GM12873 (cell line): ENCODE results near the gene NDUFAF2.

Source experiments
- CTCF ChIP-seq: IDR thresholded peaks from 2 replicates; pipeline ENCODE4 v1.5.1; 2012; ENCODE audit warnings: low read depth, mild to moderate bottlenecking, moderate library complexity, low read length, control low read depth; ENCODE audit not compliant: insufficient read depth; ENCODE audit errors: missing control alignments

NDUFAF2 gene

DNA sequence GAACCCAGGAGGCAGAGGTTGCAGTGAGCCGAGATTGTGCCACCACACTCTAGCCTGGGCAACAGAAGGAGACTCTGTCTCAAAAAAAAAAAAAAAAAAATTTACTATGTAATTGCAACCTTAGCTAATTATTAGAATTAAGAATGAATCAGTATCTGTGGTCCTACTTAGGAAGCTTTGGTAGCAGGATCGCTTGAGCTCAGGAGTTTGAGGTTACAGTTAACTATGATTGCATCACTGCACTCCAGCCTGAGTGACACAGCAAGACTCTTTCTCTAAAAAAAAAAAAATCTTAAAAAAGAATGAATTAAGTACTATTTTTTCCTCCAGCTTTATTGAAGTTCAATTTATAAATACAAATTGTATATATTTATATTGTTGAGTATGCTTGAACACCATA, 16.7 kb downstream of the NDUFAF2 start:
- TF ChIP-seq CTCF = no peak

DNA sequence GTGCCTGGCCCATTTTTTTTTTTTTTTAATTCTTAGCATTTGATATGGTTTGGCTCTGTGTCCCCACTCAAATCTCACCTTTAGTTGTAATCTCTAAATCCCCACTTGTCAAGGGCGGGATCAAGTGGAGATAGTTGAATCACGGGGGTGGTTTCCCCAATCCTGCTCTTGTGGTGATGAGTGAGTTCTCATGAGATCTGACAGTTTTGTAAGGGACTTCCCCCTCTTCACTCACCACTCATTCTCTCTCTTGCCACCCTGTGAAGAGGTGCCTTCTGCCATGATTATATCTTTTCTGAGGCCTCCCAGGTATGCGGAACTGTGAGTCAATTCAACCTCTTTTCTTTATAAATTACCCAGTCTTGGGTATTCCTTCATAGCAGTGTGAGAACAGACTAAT, 27.2 kb downstream of the NDUFAF2 start:
- no peak for TF ChIP-seq CTCF

- no peak for TF ChIP-seq CTCF
These were observed 33.1 kb downstream of the NDUFAF2 start for GRCh38 chr5:60977956-60978737.

GRCh38 chr5:60978968-60979367, 34.0 kb downstream of the NDUFAF2 start:
- no peak for TF ChIP-seq CTCF

DNA sequence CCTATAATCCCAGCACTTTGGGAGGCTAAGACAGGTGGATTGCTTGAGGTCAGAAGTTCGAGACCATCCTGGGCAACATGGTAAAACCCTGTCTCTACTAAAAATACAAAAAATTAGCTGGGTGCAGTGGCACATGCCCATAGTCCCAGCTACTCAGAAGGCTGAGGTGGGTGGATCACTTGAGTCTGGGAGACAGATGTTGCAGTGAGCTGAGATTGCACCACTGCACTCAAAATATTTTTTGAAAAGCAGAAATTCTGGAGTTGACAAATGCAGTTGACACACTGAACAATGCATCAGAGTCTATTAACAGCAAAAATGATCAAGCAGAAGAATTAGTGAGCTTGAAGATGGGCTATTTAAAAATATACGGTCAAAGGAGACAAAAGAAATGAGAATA, 35.5 kb downstream of the NDUFAF2 start:
- TF ChIP-seq CTCF = no peak

DNA sequence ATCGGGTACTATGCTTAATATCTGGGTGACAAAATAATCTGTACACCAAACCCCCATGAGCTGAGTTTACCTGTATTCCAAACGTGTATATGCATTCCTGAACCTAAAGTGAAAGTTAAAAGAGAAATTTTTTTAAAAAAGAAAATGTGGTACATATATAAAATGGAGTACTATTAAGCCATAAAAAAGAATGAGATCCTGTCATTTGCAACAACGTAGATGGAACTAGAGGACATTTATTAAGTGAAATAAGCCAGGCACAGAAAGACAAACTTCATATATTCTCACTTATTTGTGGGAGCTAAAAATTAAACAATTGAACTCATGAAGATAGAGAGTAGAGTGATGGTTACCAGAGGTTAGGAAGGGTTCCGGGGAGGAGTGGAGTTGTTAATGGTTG, 44.8 kb downstream of the NDUFAF2 start:
- TF ChIP-seq CTCF = no peak

GRCh38 chr5:60992871-60993270, 47.9 kb downstream of the NDUFAF2 start:
- no peak for TF ChIP-seq CTCF
